GM18861 (cell line): ENCODE data around the gene ZNF785.
"Not testable (repeated sequence)": the region's sequence is repeated elsewhere in the genome, so short reads cannot be mapped to it uniquely, and the experiment has no call there.

Experiments used
- ATAC-seq: cut with Tn5 transposase; IDR thresholded peaks from one replicate; pipeline ENCODE4 v1.9.1; 2021; ENCODE audit not compliant: unreplicated experiment

Gene ZNF785

DNA sequence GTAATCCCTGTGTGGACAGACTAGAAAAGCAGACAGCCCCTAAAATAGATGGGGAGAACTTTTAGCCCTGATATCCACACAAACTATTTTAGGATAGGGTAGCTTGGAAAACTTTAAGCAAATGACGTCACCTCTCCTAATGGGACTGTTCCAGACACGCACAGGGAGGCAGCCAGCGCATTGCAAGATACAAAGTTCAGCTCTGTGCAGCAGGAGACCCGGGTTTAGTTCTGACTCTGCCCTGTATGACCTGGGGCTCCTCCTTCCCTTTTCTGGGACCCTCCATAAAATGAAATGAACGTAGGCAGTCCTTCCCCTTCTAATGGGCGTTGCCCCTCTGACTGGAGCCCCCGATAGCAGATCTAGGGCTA, 18.4 kb upstream of the ZNF785 start:
- no peak for ATAC-seq

DNA sequence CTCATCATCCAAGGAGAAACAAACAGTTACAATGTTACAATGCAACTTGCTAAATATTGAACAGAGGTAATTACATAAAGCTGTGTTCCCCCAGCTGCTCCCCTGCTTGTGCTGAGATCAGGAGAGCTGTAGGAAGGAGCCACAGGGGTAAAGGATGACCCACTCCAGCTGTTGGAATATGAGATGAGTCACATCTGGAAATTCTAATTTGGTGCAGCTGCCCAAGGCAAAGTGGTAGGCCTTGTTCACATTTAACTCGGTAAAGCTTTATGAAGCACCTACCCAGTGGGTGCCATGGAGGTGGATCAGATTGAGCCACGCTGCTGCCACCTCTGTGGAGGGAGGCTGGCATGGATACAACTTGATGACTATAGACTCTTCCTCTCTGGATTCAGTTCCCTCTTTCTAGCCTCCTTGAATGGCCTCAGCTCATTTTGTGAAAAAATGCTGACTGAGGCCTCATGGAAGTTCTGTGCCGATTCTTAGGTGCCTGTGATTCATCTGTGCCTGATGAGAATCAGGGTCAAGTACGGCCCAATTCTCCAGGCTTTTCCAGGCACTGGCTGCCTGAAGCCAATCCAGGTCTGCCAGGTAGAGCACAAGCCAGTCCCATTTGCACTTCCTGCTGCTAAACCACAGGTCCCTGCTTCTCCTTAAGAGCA, 17.2 kb upstream of the ZNF785 start:
- no peak for ATAC-seq

DNA sequence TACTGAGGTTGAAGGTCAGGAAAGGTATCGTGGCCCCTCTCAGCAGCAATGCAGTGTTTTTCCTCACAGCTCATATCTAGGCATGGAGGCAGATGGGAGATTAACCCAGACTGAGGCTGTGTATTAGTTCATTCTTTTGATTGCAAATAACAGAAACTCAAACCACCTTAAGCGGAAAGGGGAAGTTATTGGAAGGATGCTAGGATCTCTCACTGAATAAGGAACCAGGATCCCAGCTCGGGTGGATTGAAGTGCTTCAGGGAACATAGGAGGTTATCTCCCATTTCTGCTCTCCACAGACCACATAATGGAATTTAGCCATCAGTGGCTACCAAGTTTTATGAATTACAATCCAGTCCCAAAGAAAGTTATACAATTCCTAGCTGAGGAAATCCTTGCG, 16.5 kb upstream of the ZNF785 start:
- ATAC-seq: no peak

DNA sequence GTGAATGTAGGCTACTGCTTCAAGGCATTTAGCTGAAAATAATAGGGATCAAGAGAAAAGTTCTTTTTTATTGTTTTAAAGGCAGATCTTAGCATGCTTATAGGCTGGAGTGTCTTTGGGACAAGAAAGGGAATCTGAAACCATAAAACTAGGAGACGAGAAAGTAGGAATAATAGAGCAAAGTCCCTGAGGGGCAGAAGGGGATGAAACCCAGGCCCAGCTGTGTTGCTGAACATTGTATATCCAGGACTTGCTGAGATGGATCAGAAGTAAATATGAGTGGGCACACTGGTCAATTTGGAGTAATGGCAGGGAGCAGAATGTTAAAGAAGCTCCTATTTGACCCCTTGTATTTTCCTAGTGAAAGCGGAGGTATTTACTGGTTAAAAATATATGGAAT, 15.4 kb upstream of the ZNF785 start:
- no peak for ATAC-seq

DNA sequence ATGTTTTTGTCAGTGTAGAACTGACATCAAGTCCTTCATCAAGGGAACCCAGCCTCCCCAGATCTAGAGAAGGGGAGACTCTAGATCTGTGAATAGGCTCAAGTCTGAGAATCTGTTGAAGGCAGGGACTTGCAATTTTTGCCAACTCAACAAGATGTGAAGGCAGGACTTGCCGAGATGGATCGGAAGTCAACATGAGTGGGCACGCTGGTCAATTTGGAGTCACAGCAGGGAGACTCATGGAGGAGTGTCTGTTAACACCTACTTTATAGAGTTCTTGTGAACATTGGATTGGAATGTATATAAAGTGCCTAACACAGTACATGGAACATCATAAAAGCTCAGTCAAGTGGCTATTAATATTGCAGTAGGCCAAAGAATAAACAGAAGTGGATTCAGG, 14.7 kb upstream of the ZNF785 start:
- no peak for ATAC-seq

DNA sequence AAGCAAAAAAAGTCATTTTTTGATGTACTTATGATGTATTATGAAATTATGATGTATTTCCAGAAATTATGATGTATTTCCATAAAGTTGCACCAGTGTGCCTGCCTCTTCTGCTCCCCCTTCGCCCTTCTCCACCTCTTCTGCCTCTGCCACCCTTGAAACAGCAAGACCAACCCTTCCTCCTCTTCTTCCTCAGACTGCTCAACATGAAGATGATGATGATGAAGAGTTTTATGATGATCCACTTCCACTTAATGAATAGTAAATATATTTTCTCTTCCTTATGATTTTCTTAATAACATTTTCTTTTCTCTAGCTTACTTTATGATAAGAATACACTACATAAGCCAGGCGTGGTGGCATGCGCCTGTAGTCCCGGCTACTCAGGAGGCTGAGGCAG, 7.4 kb upstream of the ZNF785 start:
- ATAC-seq: no peak

DNA sequence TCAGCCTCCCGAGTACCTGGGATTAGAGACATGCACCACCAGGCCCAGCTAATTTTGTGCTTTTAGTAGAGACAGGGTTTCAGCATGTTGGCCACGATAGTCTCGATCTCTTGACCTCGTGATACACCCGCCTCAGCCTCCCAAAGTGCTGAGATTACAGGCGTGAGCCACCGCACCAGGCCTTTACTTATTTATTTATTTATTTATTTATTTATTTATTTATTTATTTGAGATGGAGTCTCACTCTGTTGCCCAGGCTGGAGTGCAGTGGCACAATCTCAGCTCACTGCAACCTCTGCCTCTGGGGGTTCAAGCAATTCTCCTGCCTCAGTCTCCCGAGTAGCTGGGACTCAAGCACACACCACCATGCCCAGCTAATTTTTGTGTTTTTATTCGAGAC, 5.4 kb upstream of the ZNF785 start:
- ATAC-seq: not testable (repeated sequence)

DNA sequence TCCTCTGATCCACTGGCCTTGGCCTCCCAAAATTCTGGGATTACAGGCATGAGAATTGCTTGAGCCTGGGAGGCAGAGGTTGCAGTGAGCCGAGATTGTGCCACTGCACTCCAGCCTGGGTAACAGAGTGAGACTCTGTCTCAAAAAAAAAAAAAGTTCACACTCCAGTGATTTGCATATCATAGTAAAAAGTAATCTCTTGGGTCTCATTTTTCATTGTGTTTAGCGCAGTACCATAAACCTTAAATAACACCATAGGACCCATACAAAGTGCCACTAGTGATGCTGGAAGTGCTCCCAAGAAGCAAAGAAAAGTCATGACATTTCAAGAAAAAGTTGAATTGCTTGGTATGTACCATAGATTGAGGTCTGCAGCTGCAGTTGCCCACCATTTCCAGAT, 4.1 kb upstream of the ZNF785 start:
- not testable (repeated sequence) for ATAC-seq

DNA sequence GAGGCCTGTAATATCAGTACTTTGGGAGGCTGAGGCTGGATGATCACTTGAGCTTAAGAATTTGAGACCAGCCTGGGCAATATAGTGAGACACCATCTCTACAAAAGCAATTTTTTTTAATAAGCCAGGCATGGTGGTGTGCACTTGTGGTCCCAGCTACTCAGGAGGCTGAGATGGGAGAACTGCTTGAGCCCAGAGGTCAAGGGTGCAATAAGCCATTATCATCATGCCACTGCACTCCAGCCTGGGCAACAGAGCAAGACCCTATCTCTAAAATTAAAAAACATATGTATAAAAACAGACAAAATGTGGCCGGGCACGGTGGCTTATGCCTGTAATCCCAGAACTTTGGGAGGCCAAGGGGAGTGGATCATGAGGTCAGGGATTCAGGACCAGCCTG, 3.2 kb upstream of the ZNF785 start:
- ATAC-seq: no peak

DNA sequence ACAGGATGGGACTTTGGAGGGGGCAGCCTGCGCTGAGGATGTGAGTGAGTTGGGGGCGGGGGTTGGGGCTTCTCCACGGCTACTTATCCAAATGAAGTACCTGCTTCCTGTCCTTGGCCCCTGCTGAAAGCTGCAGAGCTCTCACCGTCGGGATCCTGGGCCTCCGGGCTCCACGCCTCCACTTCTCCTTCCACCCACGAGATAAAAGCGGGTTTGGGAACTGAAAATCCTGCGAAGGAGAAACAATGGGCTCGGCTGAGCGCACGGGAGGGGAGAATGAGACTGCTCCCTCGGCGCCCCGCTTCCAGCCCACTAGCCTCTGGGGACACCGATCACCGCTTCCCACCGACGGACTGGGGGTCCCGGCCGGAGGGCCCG, 486 bp downstream of the ZNF785 start:
- peak; percentile 19 for ATAC-seq

DNA sequence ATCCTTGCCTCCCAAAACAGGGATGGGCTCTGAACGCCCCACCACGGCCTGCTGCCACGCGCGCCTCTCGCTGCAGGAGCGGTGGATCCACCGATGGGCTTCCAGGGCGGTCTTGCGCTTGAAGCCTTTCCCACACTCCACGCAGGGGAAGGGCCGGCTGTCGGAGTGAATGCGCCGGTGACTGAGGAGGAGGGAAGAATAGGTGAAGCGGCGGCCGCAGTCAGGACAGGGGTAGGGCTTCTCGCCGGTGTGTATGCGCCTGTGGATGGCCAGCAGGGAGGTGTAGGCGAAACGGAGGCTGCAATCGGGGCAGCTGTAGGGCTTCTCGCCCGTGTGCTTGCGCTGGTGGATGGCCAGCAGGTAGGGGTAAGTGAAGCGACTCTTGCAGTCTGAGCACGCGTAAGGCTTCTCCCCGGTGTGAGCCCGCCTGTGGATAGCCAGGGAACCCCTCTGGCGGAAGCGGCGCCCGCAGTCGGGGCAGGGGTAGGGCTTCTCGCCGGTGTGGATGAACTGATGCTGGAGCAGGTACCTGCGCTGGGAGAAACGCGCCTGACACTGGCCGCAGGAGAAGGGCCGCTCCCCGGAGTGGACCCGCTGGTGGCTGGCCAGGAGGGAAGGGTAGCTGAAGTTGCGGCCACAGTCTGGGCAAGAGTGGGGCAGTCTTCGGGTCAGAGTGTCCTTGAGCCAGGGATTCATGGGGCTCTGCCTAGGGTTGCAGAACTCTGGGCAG, 2.7 kb downstream of the ZNF785 start:
- ATAC-seq: no peak

DNA sequence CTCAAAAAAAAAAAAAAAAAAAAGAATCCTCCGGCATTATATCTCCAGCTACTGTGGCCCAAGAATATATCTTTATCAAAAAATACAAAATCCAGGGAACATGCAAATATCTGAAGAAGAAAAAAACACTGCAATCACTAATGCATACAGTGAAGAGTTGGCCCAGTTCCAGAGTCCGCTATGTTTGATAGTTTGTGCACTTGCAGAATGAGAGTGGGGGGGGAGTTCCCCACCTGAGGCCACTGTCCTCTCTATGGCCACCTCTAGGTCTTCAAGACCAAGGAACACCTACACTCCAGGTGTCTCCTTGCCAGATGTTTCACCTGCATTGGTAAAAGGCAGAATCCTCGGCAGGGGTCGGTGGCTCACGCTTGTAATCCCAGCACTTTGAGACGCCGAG, 4.0 kb downstream of the ZNF785 start:
- no peak for ATAC-seq

DNA sequence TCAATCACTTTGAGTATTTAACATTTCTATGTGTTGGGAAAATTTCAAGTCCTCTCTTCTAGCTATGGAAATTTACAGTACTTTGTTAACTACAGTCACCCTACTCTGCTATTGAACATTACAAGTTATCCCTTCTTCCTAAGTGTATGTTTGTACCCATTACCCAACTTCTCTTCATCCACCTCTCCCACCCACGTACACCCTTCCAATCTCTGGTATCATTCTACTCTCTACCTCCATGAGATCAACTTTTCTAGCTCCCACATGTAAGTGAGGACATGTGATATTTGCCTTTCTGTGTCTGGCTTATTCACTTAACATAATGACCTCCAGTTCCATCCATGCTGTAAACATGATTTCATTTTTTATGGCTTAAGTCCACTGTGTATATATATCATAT, 10.8 kb downstream of the ZNF785 start:
- ATAC-seq: no peak

DNA sequence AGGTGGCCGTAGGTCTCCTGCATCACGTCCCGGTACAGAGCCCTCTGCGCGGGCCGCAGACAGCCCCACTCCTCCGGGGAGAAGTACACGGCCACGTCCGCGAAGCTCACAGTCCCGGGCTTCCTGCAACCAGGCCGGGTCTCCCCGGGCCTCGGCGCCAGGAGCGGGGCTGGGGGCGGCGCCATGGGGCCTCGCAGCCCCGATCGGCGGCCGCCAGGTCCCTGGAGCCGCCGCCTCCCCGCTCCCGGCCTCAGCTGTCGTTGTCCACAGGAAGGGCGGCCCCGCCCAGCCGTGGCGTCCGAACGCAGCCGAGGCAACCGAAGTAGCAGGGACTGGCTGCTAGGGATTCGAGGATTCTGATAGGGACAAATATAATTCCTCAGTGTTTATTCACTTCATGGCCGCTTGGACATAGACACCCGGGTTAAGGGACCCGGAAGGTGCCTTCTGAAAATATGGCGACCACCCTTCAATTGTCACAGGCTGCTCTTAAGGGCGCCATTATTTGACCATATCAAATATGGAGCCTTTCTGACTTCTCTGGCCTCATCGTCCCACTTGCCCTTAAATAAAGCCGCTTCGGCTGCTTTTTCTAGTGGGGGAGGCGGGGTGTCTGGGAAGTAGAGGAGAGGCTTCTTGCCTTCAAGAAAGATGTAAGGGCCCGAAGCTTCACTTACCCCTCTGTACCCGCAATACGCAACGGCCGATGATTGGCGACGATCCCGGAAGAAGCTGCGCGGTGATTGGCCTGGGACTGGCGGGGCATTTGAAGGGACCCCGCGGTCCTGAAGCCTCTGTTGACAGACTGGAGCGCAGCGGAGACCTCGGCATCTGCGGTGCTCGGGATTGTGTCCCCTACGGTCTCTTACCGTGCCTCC, 13.8 kb downstream of the ZNF785 start, which contains the start of gene ZNF688:
Gene ZNF688 (minus strand): TSS at position 270 of the 878 bp plus-strand sequence. CDS start 85 bp downstream, at position 185.
- peak; percentile 59 for ATAC-seq

DNA sequence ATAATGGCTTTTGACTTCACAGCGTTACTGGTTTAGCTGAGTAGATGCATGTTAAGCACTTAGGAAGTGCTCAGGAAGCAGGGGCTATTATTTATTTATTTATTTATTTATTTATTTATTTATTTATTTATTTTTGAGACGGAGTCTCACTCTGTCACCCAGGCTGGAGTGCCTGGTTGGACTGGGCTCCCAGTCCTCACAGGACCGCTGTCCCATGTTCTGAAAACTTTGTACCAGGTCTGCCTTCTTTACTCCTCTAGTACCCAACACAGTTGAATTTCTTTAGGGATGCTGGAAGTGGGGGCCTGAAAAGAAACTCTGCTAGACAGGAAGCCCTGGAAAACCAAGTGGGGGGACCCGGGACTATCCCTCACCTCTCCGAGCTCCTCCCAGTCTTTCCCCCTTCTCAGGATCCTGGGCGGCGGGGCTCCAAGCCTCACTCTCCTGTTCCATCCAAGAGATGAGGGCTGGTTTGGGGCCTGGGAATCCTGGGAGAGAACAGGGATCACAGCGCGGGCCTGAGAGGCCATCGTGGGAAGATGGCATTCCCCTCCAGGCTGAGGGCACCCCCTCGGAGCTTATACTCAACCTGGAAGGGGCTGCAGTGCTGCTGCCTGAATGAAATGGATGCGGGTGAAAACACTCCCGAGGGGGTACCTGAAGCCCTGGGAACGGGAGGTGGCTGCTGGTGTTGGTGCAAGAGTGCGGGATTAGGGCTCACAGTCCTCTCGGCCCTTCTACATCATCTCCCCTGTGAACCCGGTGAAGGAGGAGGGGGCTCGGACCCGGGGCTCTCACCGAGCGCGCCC, 14.7 kb downstream of the ZNF785 start:
- ATAC-seq: no peak

DNA sequence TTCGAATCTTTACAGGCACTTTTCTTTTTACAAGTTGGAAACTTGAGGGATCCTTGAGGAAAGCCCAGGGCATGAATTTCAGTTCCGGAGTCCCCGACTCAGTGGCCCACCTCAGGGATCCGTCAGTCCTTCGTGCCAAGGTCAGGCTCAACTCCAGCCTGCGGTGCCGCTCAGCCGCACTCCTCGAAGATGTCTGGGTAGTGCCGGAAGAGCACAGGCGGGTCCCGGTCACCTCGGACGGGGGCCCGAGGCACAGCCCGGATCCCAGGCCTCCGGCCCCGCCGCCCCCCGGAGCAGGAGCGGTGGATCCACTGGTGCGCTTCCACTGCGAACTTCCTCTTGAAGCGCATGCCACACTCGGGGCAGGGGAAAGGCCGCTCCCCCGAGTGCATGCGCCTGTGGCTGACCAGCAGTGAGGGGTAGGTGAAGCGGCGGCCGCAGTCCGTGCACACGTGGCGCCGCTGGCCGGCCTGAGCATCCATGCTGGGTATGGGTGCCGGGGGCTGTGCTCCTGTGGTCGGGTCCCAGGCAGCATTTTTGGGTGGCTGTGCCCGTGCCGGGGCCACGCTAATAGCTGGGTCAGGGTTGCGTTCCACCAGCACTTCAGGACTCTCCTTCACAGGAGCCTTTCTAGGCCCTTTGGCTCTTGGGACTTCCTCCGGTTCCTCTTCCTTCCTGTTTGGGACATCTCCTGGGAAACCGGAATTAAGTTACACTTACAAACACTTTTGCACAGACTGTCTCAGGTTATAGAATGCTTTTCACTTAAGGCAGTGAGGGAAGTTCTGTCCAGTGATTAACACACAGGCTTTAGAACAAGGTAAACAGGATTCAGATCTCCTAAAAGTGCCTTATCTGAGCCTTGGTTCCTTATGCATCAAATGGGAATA, 15.5 kb downstream of the ZNF785 start:
- no peak for ATAC-seq

DNA sequence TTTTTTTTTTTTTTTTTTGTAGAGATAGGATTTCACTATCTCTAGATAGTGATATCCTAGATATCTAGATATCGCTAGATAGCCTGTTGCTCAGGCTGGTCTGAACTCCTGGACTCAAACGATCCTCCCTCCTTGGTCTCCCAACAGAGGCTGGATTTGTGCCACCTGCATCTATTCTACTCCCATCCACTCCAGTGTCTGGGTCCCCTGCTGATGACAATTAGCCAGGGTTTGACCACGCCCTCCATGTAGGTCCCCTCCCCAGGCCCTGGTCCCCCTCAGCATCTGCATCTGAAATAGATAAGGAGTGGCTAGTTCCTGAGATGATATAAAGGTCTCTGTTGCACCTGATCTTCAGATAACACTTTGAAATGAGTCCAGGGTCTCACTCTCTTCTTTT, 16.2 kb downstream of the ZNF785 start:
- no peak for ATAC-seq

DNA sequence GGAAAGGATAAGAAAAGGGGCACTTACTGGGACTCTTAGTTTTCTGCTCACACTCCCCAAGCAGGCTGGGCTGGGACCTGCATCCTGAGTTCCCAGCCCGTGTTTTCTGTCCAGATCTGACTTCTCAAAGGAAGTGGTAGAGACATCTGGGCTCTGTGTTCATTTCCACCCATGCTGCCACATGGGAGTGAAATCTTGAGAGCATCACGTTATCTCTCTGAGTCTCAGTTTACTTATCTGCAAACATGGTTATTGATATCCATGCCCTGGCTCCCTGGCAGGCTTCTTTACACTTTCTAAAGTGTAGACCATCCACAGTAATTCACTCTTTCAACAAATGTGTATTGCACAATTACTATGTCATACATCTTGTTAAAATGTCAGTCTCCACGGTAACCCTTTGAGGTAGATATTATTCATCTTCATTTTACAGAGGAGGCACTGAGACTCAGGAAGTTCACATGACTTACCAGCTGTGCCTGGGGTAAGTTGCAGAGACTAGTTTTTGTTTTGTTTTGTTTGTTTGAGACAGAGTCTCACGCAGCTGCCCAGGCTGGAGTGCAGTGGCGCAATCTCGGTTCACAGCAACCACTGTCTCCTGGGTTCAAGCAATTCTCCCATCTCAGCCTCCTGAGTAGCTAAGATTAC, 17.4 kb downstream of the ZNF785 start:
- no peak for ATAC-seq

DNA sequence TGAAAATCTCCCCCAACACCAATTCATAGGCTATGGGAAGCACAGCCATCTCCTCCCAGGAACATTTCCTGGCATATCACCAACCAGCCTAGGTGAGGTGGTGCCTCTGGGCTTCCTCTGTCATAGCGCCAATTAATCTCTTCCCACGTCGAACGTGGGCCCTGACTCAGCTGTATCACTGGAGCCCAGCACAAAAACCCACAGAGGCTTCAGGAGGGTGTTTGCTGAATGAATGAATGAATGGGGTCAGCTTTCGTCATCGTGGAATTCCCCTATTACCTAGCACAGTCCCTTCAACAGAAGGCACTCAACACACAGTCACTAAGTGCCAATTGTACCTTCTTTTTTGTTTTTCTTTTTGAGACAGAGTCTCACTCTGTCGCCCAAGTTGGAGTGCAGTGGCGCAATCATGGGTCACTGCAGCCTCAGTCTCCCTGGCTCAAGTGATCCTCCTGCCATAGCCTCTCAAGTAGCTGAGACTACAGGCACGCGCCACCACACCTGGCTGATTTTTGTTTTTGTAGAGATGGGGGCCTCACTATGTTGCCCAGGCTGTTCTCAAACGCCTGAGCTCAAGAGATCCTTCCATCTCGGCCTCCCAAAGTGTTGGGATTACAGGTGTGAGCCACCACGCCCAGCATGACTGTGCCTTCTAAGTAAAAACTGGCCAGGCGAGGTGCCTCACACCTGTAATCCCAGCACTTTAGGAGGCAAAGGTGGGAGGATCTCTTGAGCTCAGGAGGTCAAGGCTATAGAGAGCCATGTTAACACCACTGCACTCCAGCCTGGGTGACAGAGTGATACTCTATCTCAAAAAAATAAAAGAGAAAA, 18.1 kb downstream of the ZNF785 start:
- ATAC-seq: no peak
